GM12878 (cell line): ENCODE results near the gene RPL37. TPM values are rescaled to one million over a fixed set of nuclear protein-coding genes. Genes with fewer than 3 reads are reported as not detected.

Source experiments
- ATAC-seq: fragments of 200-7000 bp; cut with Tn5 transposase; 3 replicates; pipeline ENCODE4 v1.9.1; 2020; ENCODE audit warnings: mild to moderate bottlenecking, moderate library complexity
- BruUV-seq: library from RNA; stranded (reverse); fragments of 400-500 nt; replicated peaks from 2 replicates; lab custom pipeline; 2021; lab: Mats Ljungman, UMichigan
- CTCF ChIA-PET: fragments of 300-600 bp; sonication (Branson Sonifier 250); formaldehyde crosslinking; extraction: SDS; loops from one replicate; lab custom pipeline; 2021; ENCODE audit warnings: inconsistent platforms; lab: Yijun Ruan, JAX
- POLR2A ChIA-PET: fragments of 350-600 bp; formaldehyde crosslinking; extraction: SDS; loops from one replicate; lab custom pipeline; 2021; ENCODE audit warnings: inconsistent platforms; lab: Charles Lee
- RAD21 ChIA-PET: fragments of 300-600 bp; sonication (Branson Sonifier 250); formaldehyde crosslinking; loops from one replicate; lab custom pipeline; 2023; ENCODE audit warnings: antibody characterized with exemption; ENCODE audit not compliant: unreplicated experiment; lab: Charles Lee
- SMC1A ChIA-PET: fragments of 300-600 bp; sonication (Branson Sonifier 250); formaldehyde crosslinking; loops from one replicate; lab custom pipeline; 2023; ENCODE audit not compliant: unreplicated experiment, uncharacterized antibody; lab: Charles Lee
- DNase-seq: peaks from one replicate; pipeline ENCODE4 v3.0.0-alpha.2; 2011; ENCODE audit warnings: low read depth, low spot score
- FAIRE-seq: peaks from 3 replicates; lab custom pipeline; 2011; peaks lifted over from hg19 to GRCh38; lab: Jason Lieb, UNC
- H2AFZ ChIP-seq: 2 replicates; pipeline ENCODE4 v1.6.0; 2011; ENCODE audit warnings: low read depth, low read length, control low read depth; ENCODE audit not compliant: control insufficient read depth
- H3K27ac ChIP-seq: 2 replicates; pipeline ENCODE4 v1.5.1; 2011; ENCODE audit warnings: control low read depth; ENCODE audit not compliant: control insufficient read depth, insufficient read depth
- H3K27me3 ChIP-seq, 2 experiments: replicated peaks in 1 of 2; 2 replicates each; pipeline versions ENCODE4 v1.6.0 to v1.6.1; 2011; ENCODE audit warnings: low read length in 1 of 2; ENCODE audit not compliant: control insufficient read depth in 2 of 2, insufficient read depth in 2 of 2
- H3K36me3 ChIP-seq, 2 experiments: 2 replicates each; pipeline ENCODE4 v1.5.1; 2011; ENCODE audit warnings: low read length in 1 of 2; ENCODE audit not compliant: control insufficient read depth in 2 of 2, insufficient read depth in 2 of 2
- H3K4me1 ChIP-seq: 2 replicates; pipeline ENCODE4 v1.6.1; 2011; ENCODE audit warnings: mild to moderate bottlenecking, low read length, moderate library complexity, mixed read lengths; ENCODE audit not compliant: control insufficient read depth, insufficient read depth
- H3K4me2 ChIP-seq: 2 replicates; pipeline ENCODE4 v1.6.0; 2011; ENCODE audit warnings: control low read depth; ENCODE audit not compliant: control insufficient read depth, insufficient read depth
- H3K4me3 ChIP-seq: fragments of 200-600 bp; sonication (generic); 2 replicates; pipeline ENCODE4 v1.5.1; 2016
- H3K79me2 ChIP-seq: 2 replicates; pipeline ENCODE4 v1.6.0; 2011; ENCODE audit warnings: low read length; ENCODE audit not compliant: control insufficient read depth, insufficient read depth
- H3K9ac ChIP-seq: 2 replicates; pipeline ENCODE4 v1.8.0; 2011; ENCODE audit warnings: low read length, control low read depth, mixed read lengths; ENCODE audit not compliant: control insufficient read depth, insufficient read depth
- H3K9me3 ChIP-seq: replicated peaks from 3 replicates; pipeline ENCODE4 v1.5.1; 2011; ENCODE audit warnings: mild to moderate bottlenecking, low read length; ENCODE audit not compliant: control insufficient read depth, insufficient read depth
- H4K20me1 ChIP-seq: 2 replicates; pipeline ENCODE4 v1.6.0; 2011; ENCODE audit not compliant: control insufficient read depth, insufficient read depth
- BCLAF1 ChIP-seq: fragments of 450-650 bp; IDR thresholded peaks from 2 replicates; pipeline ENCODE4 v1.6.1; 2017; ENCODE audit warnings: antibody characterized with exemption, mild to moderate bottlenecking, moderate library complexity
- BMI1 ChIP-seq: fragments of 450-650 bp; IDR thresholded peaks from 2 replicates; pipeline ENCODE4 v1.6.1; 2016; ENCODE audit warnings: mild to moderate bottlenecking, moderate library complexity, borderline replicate concordance
- ESRRA ChIP-seq: IDR thresholded peaks from 2 replicates; pipeline ENCODE4 v1.6.1; 2012; ENCODE audit warnings: mild to moderate bottlenecking, low read length, improper control_type of control experiment
- FOXM1 ChIP-seq: IDR thresholded peaks from 2 replicates; pipeline ENCODE4 v1.6.1; 2012; ENCODE audit warnings: low read depth, mild to moderate bottlenecking, inconsistent platforms, low read length, moderate library complexity
- GATAD2B ChIP-seq: fragments of 450-650 bp; conservative IDR thresholded peaks from 2 replicates; pipeline ENCODE4 v1.6.1; 2017; ENCODE audit warnings: low read depth, mild to moderate bottlenecking, moderate library complexity
- IKZF1 ChIP-seq: fragments of 450-650 bp; conservative IDR thresholded peaks from 2 replicates; pipeline ENCODE4 v1.6.1; 2017; ENCODE audit warnings: antibody characterized with exemption, mild to moderate bottlenecking
- IRF5 ChIP-seq: fragments of 450-650 bp; IDR thresholded peaks from 2 replicates; pipeline ENCODE4 v1.6.1; 2017; ENCODE audit warnings: borderline replicate concordance
- KAT2A ChIP-seq: conservative IDR thresholded peaks from 2 replicates; pipeline ENCODE4 v1.6.1; 2011; ENCODE audit warnings: low read depth, low read length; ENCODE audit not compliant: control insufficient read depth
- LARP7 ChIP-seq: fragments of 450-650 bp; IDR thresholded peaks from 2 replicates; pipeline ENCODE4 v1.6.1; 2017; ENCODE audit warnings: mild to moderate bottlenecking
- MTA3 ChIP-seq: IDR thresholded peaks from 2 replicates; pipeline ENCODE4 v1.6.1; 2012; ENCODE audit warnings: low read length, inconsistent platforms, borderline replicate concordance
- NFIC ChIP-seq: IDR thresholded peaks from 2 replicates; pipeline ENCODE4 v1.6.1; 2012; ENCODE audit warnings: low read depth, mild to moderate bottlenecking, inconsistent platforms, low read length, moderate library complexity
- NFYA ChIP-seq: IDR thresholded peaks from 2 replicates; pipeline ENCODE4 v1.6.1; 2011; ENCODE audit warnings: low read depth, mild to moderate bottlenecking, low read length, improper control_type of control experiment, borderline replicate concordance
- PML ChIP-seq: IDR thresholded peaks from 2 replicates; pipeline ENCODE4 v1.6.1; 2012; ENCODE audit warnings: low read length, inconsistent platforms
- POLR2AphosphoS5 ChIP-seq: IDR thresholded peaks from 2 replicates; pipeline ENCODE4 v1.6.1; 2011; ENCODE audit warnings: mild to moderate bottlenecking, low read length, inconsistent platforms
- SPI1 ChIP-seq: IDR thresholded peaks from 2 replicates; pipeline ENCODE4 v1.6.1; 2011; ENCODE audit warnings: low read depth, mild to moderate bottlenecking, low read length, moderate library complexity, borderline replicate concordance; ENCODE audit not compliant: insufficient read depth
- SUPT20H ChIP-seq: IDR thresholded peaks from 2 replicates; pipeline ENCODE4 v1.6.1; 2011; ENCODE audit warnings: low read depth, mild to moderate bottlenecking, low read length, moderate library complexity, borderline replicate concordance; ENCODE audit not compliant: control insufficient read depth
- TARDBP ChIP-seq: IDR thresholded peaks from 2 replicates; pipeline ENCODE4 v1.6.1; 2016; ENCODE audit warnings: borderline replicate concordance
- YY1 ChIP-seq: IDR thresholded peaks from 2 replicates; pipeline ENCODE4 v1.6.1; 2011; ENCODE audit warnings: low read depth, mild to moderate bottlenecking, low read length
- WGBS: methylation state at CpG from one replicate; pipeline ENCODE4 v1.1.6; 2016; ENCODE audit warnings: low lambda C conversion rate; ENCODE audit not compliant: insufficient replicate concordance, insufficient coverage; ENCODE audit errors: missing lambda C conversion rate; 5-methylcytosine and 5-hydroxymethylcytosine counted together
- in situ Hi-C: fragments of 300-500 bp; cut with MboI; formaldehyde crosslinking; loops from 9 replicates; pipeline ENCODE4 v1.14.3; 2018; ENCODE audit warnings: mixed read lengths
- intact Hi-C: fragments of 100-400 bp; cut with micrococcal nuclease; formaldehyde crosslinking; loops from one replicate; pipeline ENCODE4 v1.14.2; 2022; ENCODE audit not compliant: unreplicated experiment
- polyA plus RNA-seq, 11 experiments: library from polyadenylated mRNA; depleted of rRNA in 4 of 11; unstranded in 6 of 11; stranded (reverse) in 5 of 11; fragments of >200 nt; fragmentation: Nextera tagmentation in 4 of 11; fragmentation: Illumina TruSeq in 1 of 11; extraction: Ambion mirVana in 4 of 11; extraction: Trizol in 1 of 11; gene quantifications; 1 replicate in 1 of 11; 2 replicates in 10 of 11; pipeline versions ENCODE4 v1.2.1 to v1.2.3, GENCODE V29; 2011 to 2016; ENCODE audit warnings: inconsistent platforms in 2 of 11, missing spikeins in 2 of 11, low read depth in 1 of 11
- total RNA-seq, 4 experiments: library from RNA; depleted of rRNA in 3 of 4; stranded (reverse); fragments of >200 nt in 3 of 4; fragmentation: Illumina TruSeq in 1 of 4; extraction: Trizol in 1 of 4; gene quantifications; 2 replicates each; pipeline versions ENCODE4 v1.2.1 to v1.2.3, GENCODE V29; 2013 to 2021

RPL37 gene
- total and polyA plus RNA-seq, 10 of the 15 experiments (the other 5 are each of a cell fraction or from before 2014, with no cell fraction given): 1,697 to 6,216 (median 3,013) TPM

- TF ChIP-seq NFYA (no peak), NFIC (peak; percentile 23; the same call in 1 of the 2 replicates), BMI1 (peak; percentile 41; the same call in 1 of the 2 replicates), ESRRA (no peak), FOXM1 (peak; percentile 9), KAT2A (no peak), TARDBP (no peak), GATAD2B (no peak), IKZF1 (no peak), POLR2AphosphoS5 (peak; percentile 67), SUPT20H (no peak)
- TF ChIP-seq, all 136 proteins: peak for 9
These were observed 6.0 kb downstream of the RPL37 start (continued) for GRCh38 chr5:40828690-40829661.

GRCh38 chr5:40828021-40828631 is 6.9 kb downstream of the RPL37 start:
- no TSS peak for BruUV-seq
- TF ChIP-seq NFYA (no peak), PML (0 out of 2 replicates have a peak, but pooled peaks have one; percentile 2), IRF5 (no peak), MTA3 (peak; percentile 35; the same call in 1 of the 2 replicates), YY1 (no peak), BCLAF1 (no peak), LARP7 (no peak), SPI1 (no peak)

More at GRCh38 chr5:40828021-40828631, 6.9 kb downstream of the RPL37 start:
- Histone ChIP-seq H3K9me3 (no peaks in the 10 kb centered on the region), H3K4me2 (no peak overlapping the region), H4K20me1 (no peaks in the 10 kb centered on the region; the same call in 1 of the 2 replicates), H3K4me1 (peaks cover 11% of the 10 kb centered on the region), H3K9ac (no peak overlapping the region), H3K27ac (no peak overlapping the region), H3K4me3 (no peak overlapping the region), H3K27me3 (no peaks in the 10 kb centered on the region), H2AFZ (no peak overlapping the region), H3K36me3 (peaks cover 11 to 54% of the 10 kb centered on the region in 2 experiments), H3K79me2 (peaks cover 33% of the 10 kb centered on the region)
- in situ Hi-C loops (no loop called here), intact Hi-C loops (no loop called here)
- ChIA-PET SMC1A (no interaction called here), RAD21 (no interaction called here), POLR2A (no interaction called here), CTCF (no interaction called here)
- FAIRE-seq: no peak
- 99% methylated on average over 3 of the region's 3 CpGs for WGBS
- ATAC-seq: no peak
- no peak for DNase-seq
